Stomach (tissue), 9 donors: Measurements from ENCODE around the gene CA12. TPM values are rescaled to one million over a fixed set of nuclear protein-coding genes. Genes with fewer than 3 reads are reported as not detected.
A peak's percentile ranks its signal among the peaks of the same experiment; 100 is the strongest.

Experiments
- DNase-seq, 2 donors: peaks; one replicate each; pipeline versions ENCODE4 v3.0.0 to v3.0.0-alpha.2; 2013 to 2019
- H3K27ac ChIP-seq, 5 donors: fragments of 200-600 bp in 4 of 5; sonication (generic) in 4 of 5; one replicate each; pipeline ENCODE4 v1.5.1; 2013 to 2019; ENCODE audit warnings: mild to moderate bottlenecking in 1 of 5, moderate library complexity in 1 of 5
- H3K27me3 ChIP-seq, 3 donors: fragments of 200-600 bp; sonication (generic); one replicate each; pipeline ENCODE4 v1.5.1; 2017 to 2019; ENCODE audit warnings: mixed run types in 1 of 3
- H3K36me3 ChIP-seq, 4 donors: fragments of 200-600 bp; sonication (generic); 1 replicate in 3 of 4; 2 replicates in 1 of 4; pipeline ENCODE4 v1.5.1; 2016 to 2019
- H3K4me1 ChIP-seq, 4 donors: fragments of 200-600 bp; sonication (generic); one replicate each; pipeline ENCODE4 v1.5.1; 2016 to 2019
- H3K4me3 ChIP-seq, 4 donors: fragments of 200-600 bp; sonication (generic) in 3 of 4; one replicate each; pipeline ENCODE4 v1.5.1; 2016 to 2019; ENCODE audit warnings: mild to moderate bottlenecking in 1 of 4
- H3K9me3 ChIP-seq, 4 donors: fragments of 200-600 bp; sonication (generic); one replicate each; pipeline ENCODE4 v1.5.1; 2016 to 2019
- EP300 ChIP-seq: sonication (generic); formaldehyde crosslinking; IDR thresholded peaks from one replicate; pipeline ENCODE4 v1.6.1; 2017; ENCODE audit warnings: antibody characterized with exemption
- POLR2A ChIP-seq, 4 donors: fragments of 450-650 bp; IDR thresholded peaks; one replicate each; pipeline ENCODE4 v1.6.1; 2016; ENCODE audit warnings: antibody characterized with exemption in 4 of 4, control low read depth in 2 of 4, mild to moderate bottlenecking in 1 of 4, moderate library complexity in 1 of 4
- POLR2AphosphoS5 ChIP-seq, 3 donors: sonication (generic); formaldehyde crosslinking; IDR thresholded peaks; one replicate each; pipeline ENCODE4 v1.6.1; 2016; ENCODE audit warnings: antibody characterized with exemption in 3 of 3
- WGBS, 5 donors: extraction: QIAGEN DNeasy Blood & Tissue Kit in 3 of 5; methylation state at CpG; one replicate each; pipeline versions ENCODE4 v1.1.5 to v1.1.7; 2013 to 2018; 5-methylcytosine and 5-hydroxymethylcytosine counted together
- intact Hi-C: fragments of 100-400 bp; cut with DNase I; formaldehyde crosslinking; loops from one replicate; pipeline ENCODE4 v1.15.1; 2023; ENCODE audit warnings: low total_unique reads
- polyA plus RNA-seq, 3 donors: library from polyadenylated mRNA; stranded (reverse); fragments of 200-250 nt; gene quantifications; one replicate each; pipeline ENCODE4 v1.2.3, GENCODE V29; 2013
- total RNA-seq, 5 donors: library from RNA; depleted of rRNA; stranded (reverse); fragments of >200 nt; gene quantifications; one replicate each; pipeline versions ENCODE4 v1.1.0 to v1.2.3, GENCODE V29; 2014 to 2016
- TF ChIP-seq, protein P1 (sequence below), 7 experiments: fragments of 450-650 bp in 4 of 7; fragments of 200-600 bp in 3 of 7; sonication (generic) in 3 of 7; IDR thresholded peaks; one replicate each; pipeline ENCODE4 v1.5.1; 2016 to 2019; ENCODE audit warnings: antibody characterized with exemption in 7 of 7, control low read depth in 2 of 7, mild to moderate bottlenecking in 1 of 7
- donor health status: healthy with polysubstance abuse.
- donor health status: Bipolar disorder and iron deficiency.
- donor health status: healthy.

CA12 gene
- total and polyA plus RNA-seq, 8 donors, result 0.46 to 58.8 (median 7.7) TPM

DNA sequence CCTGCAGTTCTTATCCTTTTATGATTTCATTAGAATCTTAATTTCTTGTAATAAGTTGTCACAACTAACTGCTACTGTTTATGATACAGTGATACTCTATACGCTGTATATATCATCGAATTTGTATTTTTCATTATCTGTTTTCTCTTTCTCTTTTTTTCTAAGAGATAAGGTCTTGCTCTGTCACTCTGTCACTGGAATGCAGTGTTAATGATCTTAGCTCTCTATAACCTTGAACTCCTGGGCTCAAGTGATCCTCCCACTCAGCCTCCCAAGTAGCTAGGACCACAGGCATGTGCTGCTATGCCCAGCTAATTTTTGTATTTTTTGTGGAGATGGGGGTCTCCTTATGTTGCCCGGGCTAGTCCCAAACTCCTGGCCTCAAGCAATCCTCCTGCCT lies 89.4 kb downstream of the CA12 start:
- intact Hi-C loops, result loop anchor here (10.0 kb wide), 1 partner anchor 103 kb away; no protein-coding TSS in a partner anchor
- H3K27ac ChIP-seq, result peak overlapping the region in 1 of 5 donors; percentile 7
- TF ChIP-seq POLR2AphosphoS5 (IDR thresholded peaks at IDR 0.05) (no peak), EP300 (no peak), POLR2A (IDR thresholded peaks at IDR 0.05) (no peak)
- TF ChIP-seq, protein P1, sequence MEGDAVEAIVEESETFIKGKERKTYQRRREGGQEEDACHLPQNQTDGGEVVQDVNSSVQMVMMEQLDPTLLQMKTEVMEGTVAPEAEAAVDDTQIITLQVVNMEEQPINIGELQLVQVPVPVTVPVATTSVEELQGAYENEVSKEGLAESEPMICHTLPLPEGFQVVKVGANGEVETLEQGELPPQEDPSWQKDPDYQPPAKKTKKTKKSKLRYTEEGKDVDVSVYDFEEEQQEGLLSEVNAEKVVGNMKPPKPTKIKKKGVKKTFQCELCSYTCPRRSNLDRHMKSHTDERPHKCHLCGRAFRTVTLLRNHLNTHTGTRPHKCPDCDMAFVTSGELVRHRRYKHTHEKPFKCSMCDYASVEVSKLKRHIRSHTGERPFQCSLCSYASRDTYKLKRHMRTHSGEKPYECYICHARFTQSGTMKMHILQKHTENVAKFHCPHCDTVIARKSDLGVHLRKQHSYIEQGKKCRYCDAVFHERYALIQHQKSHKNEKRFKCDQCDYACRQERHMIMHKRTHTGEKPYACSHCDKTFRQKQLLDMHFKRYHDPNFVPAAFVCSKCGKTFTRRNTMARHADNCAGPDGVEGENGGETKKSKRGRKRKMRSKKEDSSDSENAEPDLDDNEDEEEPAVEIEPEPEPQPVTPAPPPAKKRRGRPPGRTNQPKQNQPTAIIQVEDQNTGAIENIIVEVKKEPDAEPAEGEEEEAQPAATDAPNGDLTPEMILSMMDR (IDR thresholded peaks at IDR 0.05), result no peak
- no peak overlapping the region for H3K4me3 ChIP-seq
- H3K4me1 ChIP-seq, result peaks cover 0 to 28% (median 4%) of the 10 kb centered on the region in 4 donors
- peaks cover 1 to 24% (median 15%) of the 10 kb centered on the region in 4 donors for H3K36me3 ChIP-seq
- DNase-seq, result no peak
- 87 to 92% (median 88%) methylated on average over 3 of the region's 3 CpGs for WGBS, 5 donors
- H3K9me3 ChIP-seq, result no peaks in the 10 kb centered on the region
- H3K27me3 ChIP-seq, result no peaks in the 10 kb centered on the region

DNA sequence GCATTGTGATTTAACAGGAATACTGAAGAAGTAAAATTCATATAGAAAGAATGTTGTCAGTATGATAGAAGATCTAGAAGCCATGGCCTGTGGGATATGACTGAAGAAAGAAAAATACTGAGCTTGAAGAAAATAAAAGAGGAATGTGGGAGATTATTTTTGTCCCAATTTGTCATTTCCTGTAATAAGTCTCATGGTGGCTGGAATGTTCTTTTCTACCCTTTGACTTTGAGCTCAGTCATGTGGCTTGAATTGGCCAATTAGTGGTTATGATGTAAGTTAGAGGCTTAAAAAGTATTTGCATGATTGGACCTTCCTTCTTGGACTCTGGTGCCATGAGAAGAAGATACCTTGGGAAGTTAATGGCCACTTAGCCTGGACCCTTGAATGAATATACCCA lies 90.1 kb downstream of the CA12 start:
- Histone ChIP-seq H3K27ac (no peak overlapping the region), H3K9me3 (no peaks in the 10 kb centered on the region), H3K36me3 (peaks cover 0 to 31% (median 22%) of the 10 kb centered on the region in 4 donors), H3K4me1 (peaks cover 0 to 28% (median 4%) of the 10 kb centered on the region in 4 donors), H3K4me3 (no peak overlapping the region), H3K27me3 (no peaks in the 10 kb centered on the region)
- TF ChIP-seq, protein P1 (IDR thresholded peaks at IDR 0.05), result no peak
- TF ChIP-seq EP300 (no peak), POLR2A (IDR thresholded peaks at IDR 0.05) (no peak), POLR2AphosphoS5 (IDR thresholded peaks at IDR 0.05) (no peak)
- no peak for DNase-seq
- intact Hi-C loops, result loop anchor here (10.0 kb wide), 1 partner anchor 103 kb away; no protein-coding TSS in a partner anchor

DNA sequence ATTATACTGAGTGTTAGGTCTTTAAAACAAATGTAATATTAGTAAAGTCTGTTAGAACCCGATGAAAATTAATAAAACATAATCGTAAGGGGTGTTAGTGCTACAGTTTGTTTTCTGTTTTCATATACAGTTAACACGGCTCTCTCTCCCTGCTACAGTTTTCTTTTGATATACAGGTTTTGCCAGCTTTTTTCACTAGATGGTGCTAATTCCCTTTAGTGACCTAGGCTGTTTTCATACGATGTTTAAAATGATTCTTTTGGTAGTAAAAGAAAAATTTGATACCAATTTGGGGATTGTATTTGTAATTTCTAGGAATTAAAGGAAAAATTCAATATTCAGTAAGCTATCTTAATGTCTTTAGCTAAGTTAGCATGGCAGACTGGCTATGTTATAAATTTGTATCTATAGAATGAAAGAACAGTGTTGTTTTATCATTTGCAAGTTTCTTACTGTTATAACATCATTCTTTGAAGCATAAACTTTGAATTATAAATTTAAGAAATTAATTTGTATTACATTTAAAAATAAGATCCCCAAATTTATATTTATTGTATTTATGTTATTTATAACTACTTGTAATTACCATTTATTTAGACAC lies 92.8 kb downstream of the CA12 start:
- peaks cover 0 to 20% (median 4%) of the 10 kb centered on the region in 4 donors for H3K4me1 ChIP-seq
- H3K27me3 ChIP-seq, result no peaks in the 10 kb centered on the region
- peak in 1 of 2 donors; percentile 82 for DNase-seq
- intact Hi-C loops, result no loop called here
- WGBS, 5 donors, result 2 to 3% (median 2%) methylated on average over 4 of the region's 4 CpGs
- no peak overlapping the region for H3K4me3 ChIP-seq
- no peaks in the 10 kb centered on the region for H3K9me3 ChIP-seq
- H3K36me3 ChIP-seq, result peaks cover 0 to 50% (median 39%) of the 10 kb centered on the region in 4 donors
- TF ChIP-seq, protein P1 (IDR thresholded peaks at IDR 0.05), result peak in 4 of 7 experiments; percentile 40 to 63 (median 58)
- no peak for TF ChIP-seq POLR2AphosphoS5 (IDR thresholded peaks at IDR 0.05)
- no peak overlapping the region for H3K27ac ChIP-seq

DNA sequence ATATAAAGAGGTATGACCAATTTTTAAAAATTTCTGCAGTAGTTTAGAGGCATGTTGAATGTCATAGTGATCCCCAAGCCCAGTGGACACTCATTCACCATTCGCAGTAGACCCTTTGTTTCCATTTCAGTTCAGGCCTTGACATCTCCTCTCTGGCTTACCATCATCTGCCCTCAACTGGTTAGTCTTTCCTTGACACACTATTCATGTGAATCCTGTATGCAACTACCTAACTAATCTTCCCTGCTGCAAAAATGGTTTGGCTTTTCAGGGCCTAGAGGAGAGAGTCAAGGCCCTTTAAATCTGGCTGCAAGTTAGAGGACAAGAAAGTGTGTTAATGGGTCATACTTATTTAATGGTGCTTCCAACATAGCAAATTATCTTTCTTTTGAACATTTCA lies 93.3 kb downstream of the CA12 start:
- intact Hi-C loops, result no loop called here
- no peaks in the 10 kb centered on the region for H3K9me3 ChIP-seq
- no peak for DNase-seq

More for the DNA sequence above, 93.3 kb downstream of the CA12 start:
- H3K36me3 ChIP-seq, result peaks cover 0 to 52% (median 43%) of the 10 kb centered on the region in 4 donors
- TF ChIP-seq POLR2AphosphoS5 (IDR thresholded peaks at IDR 0.05) (no peak), EP300 (no peak), POLR2A (IDR thresholded peaks at IDR 0.05) (no peak)
- TF ChIP-seq, protein P1 (IDR thresholded peaks at IDR 0.05), result no peak
- peaks cover 0 to 20% (median 4%) of the 10 kb centered on the region in 4 donors for H3K4me1 ChIP-seq
- H3K4me3 ChIP-seq, result no peak overlapping the region
- no peak overlapping the region for H3K27ac ChIP-seq
- 65 to 74% (median 67%) methylated on average over 1 of the region's 1 CpG for WGBS, 5 donors
- H3K27me3 ChIP-seq, result no peaks in the 10 kb centered on the region
